WTC11 (cell line): ENCODE data around the gene BRD1.

Experiments used
- CTCF ChIP-seq: fragments of 200-600 bp; IDR thresholded peaks from 2 replicates; pipeline ENCODE4 v1.8.0; 2022; ENCODE audit warnings: antibody characterized with exemption
- ESRRA ChIP-seq: sonication (generic); formaldehyde crosslinking; IDR thresholded peaks from 2 replicates; pipeline ENCODE4 v1.8.1; 2022; ENCODE audit warnings: mild to moderate bottlenecking, missing genetic modification reagents, borderline replicate concordance
- ZNF138 ChIP-seq: sonication (generic); formaldehyde crosslinking; conservative IDR thresholded peaks from 2 replicates; pipeline ENCODE4 v1.8.1; 2022; ENCODE audit warnings: mild to moderate bottlenecking, moderate library complexity, missing genetic modification reagents
- TF ChIP-seq, protein P1 (sequence below): sonication (generic); formaldehyde crosslinking; IDR thresholded peaks from 2 replicates; pipeline ENCODE4 v1.8.1; 2023; ENCODE audit warnings: mild to moderate bottlenecking, missing genetic modification reagents
- TF ChIP-seq, protein P2 (sequence below): sonication (generic); formaldehyde crosslinking; conservative IDR thresholded peaks from 2 replicates; pipeline ENCODE4 v1.8.1; 2023; ENCODE audit warnings: mild to moderate bottlenecking, low read depth, missing genetic modification reagents, moderate library complexity
- TF ChIP-seq, protein P3 (sequence below): sonication (generic); formaldehyde crosslinking; IDR thresholded peaks from 2 replicates; pipeline ENCODE4 v1.8.0; 2022; ENCODE audit warnings: mild to moderate bottlenecking, missing genetic modification reagents

GRCh38 chr22:49725516-49725915, 102.2 kb downstream of the BRD1 start:
- no peak for TF ChIP-seq CTCF
- TF ChIP-seq ZNF138, result no peak
- TF ChIP-seq, protein P1, sequence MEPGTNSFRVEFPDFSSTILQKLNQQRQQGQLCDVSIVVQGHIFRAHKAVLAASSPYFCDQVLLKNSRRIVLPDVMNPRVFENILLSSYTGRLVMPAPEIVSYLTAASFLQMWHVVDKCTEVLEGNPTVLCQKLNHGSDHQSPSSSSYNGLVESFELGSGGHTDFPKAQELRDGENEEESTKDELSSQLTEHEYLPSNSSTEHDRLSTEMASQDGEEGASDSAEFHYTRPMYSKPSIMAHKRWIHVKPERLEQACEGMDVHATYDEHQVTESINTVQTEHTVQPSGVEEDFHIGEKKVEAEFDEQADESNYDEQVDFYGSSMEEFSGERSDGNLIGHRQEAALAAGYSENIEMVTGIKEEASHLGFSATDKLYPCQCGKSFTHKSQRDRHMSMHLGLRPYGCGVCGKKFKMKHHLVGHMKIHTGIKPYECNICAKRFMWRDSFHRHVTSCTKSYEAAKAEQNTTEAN (CRISPR knock-in tag), result no peak
- no peak for TF ChIP-seq ESRRA (CRISPR knock-in tag)
- TF ChIP-seq, protein P2, sequence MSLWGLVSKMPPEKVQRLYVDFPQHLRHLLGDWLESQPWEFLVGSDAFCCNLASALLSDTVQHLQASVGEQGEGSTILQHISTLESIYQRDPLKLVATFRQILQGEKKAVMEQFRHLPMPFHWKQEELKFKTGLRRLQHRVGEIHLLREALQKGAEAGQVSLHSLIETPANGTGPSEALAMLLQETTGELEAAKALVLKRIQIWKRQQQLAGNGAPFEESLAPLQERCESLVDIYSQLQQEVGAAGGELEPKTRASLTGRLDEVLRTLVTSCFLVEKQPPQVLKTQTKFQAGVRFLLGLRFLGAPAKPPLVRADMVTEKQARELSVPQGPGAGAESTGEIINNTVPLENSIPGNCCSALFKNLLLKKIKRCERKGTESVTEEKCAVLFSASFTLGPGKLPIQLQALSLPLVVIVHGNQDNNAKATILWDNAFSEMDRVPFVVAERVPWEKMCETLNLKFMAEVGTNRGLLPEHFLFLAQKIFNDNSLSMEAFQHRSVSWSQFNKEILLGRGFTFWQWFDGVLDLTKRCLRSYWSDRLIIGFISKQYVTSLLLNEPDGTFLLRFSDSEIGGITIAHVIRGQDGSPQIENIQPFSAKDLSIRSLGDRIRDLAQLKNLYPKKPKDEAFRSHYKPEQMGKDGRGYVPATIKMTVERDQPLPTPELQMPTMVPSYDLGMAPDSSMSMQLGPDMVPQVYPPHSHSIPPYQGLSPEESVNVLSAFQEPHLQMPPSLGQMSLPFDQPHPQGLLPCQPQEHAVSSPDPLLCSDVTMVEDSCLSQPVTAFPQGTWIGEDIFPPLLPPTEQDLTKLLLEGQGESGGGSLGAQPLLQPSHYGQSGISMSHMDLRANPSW (CRISPR knock-in tag), result no peak
- TF ChIP-seq, protein P3, sequence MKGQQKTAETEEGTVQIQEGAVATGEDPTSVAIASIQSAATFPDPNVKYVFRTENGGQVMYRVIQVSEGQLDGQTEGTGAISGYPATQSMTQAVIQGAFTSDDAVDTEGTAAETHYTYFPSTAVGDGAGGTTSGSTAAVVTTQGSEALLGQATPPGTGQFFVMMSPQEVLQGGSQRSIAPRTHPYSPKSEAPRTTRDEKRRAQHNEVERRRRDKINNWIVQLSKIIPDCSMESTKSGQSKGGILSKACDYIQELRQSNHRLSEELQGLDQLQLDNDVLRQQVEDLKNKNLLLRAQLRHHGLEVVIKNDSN (CRISPR knock-in tag), result no peak
